Measurements from ENCODE around the gene PHF21B.
A peak's percentile ranks its signal among the peaks of the same experiment; 100 is the strongest.
"Not testable (repeated sequence)": the region's sequence is repeated elsewhere in the genome, so short reads cannot be mapped to it uniquely, and the experiment has no call there.

Gene PHF21B

GRCh38 chr22:44986926-44987325, 22.9 kb downstream of the PHF21B start:
- DNase-seq, result no peak

GRCh38 chr22:44985906-44986527, 23.8 kb downstream of the PHF21B start:
- DNase-seq, result no peak

GRCh38 chr22:44983878-44984482, 25.8 kb downstream of the PHF21B start:
- no peak for DNase-seq

GRCh38 chr22:44982445-44982844, 27.4 kb downstream of the PHF21B start:
- DNase-seq, result no peak

GRCh38 chr22:44981857-44982256, 27.9 kb downstream of the PHF21B start:
- DNase-seq, result no peak

- no peak for DNase-seq
Measured at GRCh38 chr22:44979154-44979553, 30.7 kb downstream of the PHF21B start.

GRCh38 chr22:44975427-44976262, 34.2 kb downstream of the PHF21B start:
- peak; percentile 14 for DNase-seq

- DNase-seq, result peak; percentile 75
Measured at GRCh38 chr22:44974454-44974853, 35.4 kb downstream of the PHF21B start.

- DNase-seq, result no peak
Measured at GRCh38 chr22:44973829-44974228, 36.0 kb downstream of the PHF21B start.

GRCh38 chr22:44972363-44973083, 37.3 kb downstream of the PHF21B start:
- DNase-seq, result peak; percentile 26

- DNase-seq, result no peak
Measured at GRCh38 chr22:44971651-44972362, 38.0 kb downstream of the PHF21B start.

GRCh38 chr22:44970291-44970690, 39.5 kb downstream of the PHF21B start:
- no peak for DNase-seq

- no peak for DNase-seq
Measured at GRCh38 chr22:44969817-44970216, 40.0 kb downstream of the PHF21B start.

GRCh38 chr22:44968736-44969135, 41.1 kb downstream of the PHF21B start:
- no peak for DNase-seq

- DNase-seq, result no peak
Measured at GRCh38 chr22:44965171-44965570, 44.6 kb downstream of the PHF21B start.

- no peak for DNase-seq
Measured at GRCh38 chr22:44964722-44965078, 45.1 kb downstream of the PHF21B start.

- no peak for DNase-seq
Measured at GRCh38 chr22:44963832-44964721, 45.7 kb downstream of the PHF21B start.

GRCh38 chr22:44962741-44963454, 46.9 kb downstream of the PHF21B start:
- no peak for DNase-seq

- DNase-seq, result not testable (repeated sequence)
Measured at GRCh38 chr22:44961682-44962081, 48.1 kb downstream of the PHF21B start.

- no peak for DNase-seq
Measured at GRCh38 chr22:44956840-44957767, 52.7 kb downstream of the PHF21B start.
